GM20431 (cell line): ENCODE results near the gene LNX1.
"Not testable (repeated sequence)": the region's sequence is repeated elsewhere in the genome, so short reads cannot be mapped to it uniquely, and the experiment has no call there.

Source experiments
- in situ Hi-C: fragments of 300-500 bp; cut with MseI, MboI; formaldehyde crosslinking; loops from one replicate; pipeline ENCODE4 v1.15.0; 2020; ENCODE audit warnings: low sequenced_read_pairs; ENCODE audit not compliant: unreplicated experiment

Gene LNX1

DNA sequence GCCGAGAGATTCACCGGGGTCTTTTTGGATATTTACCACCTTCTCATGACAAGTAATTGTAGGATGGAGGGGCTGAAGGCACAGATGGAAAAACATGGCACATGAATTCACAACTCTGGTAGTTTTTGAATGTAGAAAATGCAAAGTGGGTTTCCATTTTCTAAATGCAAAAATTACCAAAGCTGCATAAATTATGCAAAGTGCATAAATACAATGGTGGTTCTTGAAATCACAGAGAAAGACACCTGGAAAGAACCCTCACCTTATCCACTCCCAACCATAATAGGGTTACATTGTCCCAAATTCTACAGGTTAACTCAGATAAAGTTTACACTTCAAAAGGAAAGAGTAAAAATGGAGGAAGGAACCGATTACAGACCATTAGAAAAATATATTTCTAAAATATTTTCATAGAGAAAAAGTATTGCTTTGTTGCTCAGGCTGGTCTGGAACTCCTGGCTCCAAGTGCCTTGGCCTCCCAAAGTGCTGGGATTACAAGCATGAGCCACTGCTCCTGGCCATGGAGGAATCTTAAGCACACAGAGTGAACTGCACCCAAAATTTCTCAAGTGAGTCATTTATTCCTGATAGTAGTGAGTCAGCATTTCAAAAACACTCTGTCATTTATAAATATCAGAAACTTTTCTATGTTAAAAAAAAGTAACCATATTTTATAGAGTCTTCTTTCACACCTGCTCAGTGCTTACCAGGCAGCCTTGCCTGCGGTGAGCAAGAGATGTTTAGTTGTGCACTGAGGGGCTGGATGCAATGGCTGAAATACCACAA is 112.4 kb downstream of the LNX1 start:
- in situ Hi-C loops = no loop called here

DNA sequence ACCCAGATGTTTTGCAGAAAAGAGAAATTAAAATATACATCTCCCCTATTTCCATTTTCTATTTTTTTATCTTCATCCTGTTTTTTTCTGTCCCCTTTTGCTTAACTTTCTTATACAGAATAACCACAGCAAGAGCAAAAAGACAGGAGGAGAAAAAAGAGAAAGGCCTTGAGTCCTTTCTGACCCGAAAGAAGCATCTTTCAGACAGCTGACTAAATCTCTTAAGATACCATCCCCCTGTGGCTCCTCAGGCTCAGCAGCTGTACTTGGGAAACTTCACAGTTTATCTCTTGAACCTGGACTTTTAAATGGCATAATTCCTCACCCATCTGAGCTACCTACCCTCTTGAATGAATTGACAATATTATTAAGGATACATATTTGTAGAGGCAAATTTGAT is 113.7 kb downstream of the LNX1 start:
- in situ Hi-C loops = no loop called here

DNA sequence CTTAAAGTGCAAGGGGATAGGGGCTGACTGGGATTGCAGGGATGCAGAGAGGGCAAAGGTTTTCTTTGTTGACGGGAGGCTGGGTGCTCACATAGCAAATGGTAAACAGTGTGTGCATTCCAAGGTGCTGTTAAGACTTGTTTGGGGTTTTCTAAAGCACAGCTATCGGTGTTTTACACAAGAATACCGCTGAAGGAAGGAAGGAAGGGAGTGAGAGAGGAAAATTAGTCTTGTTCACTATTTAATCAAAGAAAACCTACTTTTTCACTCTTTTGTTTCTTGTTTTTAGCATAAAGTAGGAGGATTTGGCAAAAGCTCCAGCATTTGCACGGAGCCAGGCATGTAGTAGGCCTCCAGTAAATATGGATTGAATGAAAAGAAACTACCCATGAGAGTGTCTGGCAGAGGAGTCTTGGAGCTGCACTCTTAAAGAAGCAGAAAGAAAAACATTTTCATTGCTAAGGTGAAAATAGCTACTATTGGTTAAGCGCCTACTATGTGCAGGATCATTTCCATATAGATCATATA is 114.2 kb downstream of the LNX1 start:
- in situ Hi-C loops = no loop called here

DNA sequence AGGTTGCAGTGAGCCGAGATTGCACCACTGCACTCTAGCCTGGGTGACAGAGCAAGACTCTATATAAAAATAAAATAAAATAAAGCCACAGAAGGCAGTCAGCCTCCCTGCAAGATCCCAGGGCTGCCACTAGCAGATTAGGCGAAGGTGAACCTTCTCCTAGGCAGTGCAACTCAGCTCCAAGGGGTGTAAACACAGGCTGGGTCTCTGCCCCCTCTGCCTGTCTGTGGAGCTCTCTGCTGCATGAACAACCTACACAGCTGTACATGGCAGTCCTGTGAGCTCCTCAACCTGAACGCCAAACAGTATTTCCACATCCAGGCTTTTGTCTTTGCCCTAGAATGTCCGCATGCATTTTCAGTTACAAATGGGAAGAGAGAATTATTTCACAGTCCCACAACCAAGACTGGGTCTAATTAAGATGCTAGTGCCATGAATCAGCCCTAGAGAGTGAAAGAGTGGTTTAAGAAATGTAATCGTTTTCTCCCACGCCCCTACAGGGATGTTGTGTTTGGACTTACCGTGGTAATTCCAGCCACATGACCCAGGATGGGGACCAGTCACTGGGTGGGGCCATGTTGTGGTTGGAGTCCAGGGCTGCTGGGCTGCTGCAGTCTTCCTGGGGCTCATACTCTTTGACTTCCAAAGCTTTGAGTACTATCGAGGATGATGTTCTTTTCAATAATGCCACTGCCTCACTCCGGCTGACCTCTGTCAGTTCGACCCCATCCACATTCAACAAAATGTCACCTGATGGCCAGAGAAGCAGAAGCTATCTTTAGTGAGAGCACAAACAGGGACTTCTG is 114.9 kb downstream of the LNX1 start:
- in situ Hi-C loops = no loop called here

DNA sequence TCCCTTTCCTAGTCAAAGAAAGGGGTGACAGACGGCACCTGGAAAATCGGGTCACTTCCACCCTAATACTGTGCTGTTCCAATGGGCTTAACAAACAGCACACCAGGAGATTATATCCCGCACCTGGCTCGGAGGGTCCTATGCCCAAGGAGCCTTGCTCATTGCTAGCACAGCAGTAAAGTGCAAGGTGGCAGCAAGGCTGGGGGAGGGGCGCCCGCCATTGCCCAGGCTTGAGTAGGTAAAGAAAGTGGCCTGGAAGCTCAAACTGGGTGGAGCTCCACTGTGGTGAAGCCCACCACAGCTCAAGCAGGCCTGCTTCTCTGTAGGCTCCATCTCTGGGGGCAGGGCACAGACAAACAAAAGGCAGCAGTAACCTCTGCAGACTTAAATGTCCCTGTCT is 124.7 kb downstream of the LNX1 start:
- in situ Hi-C loops = not testable (repeated sequence)

DNA sequence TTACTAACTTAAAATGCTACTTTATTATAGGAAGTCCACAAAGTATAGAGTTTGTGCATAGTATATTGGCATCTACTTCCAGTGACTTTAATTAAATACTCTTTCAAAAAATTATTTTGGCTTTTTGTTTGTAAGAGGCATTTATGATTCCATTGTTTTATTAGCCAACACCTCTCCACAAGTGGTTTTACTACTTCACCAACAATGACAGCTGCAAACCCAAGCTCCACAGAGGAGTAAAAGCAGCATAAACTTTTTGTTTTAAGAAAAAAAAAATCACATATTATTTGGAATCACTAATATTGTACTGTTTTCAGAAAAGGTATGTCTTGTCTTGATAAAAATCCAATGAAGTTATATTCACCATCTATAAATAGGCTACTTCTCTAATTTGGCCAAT is 125.4 kb downstream of the LNX1 start:
- in situ Hi-C loops = no loop called here

DNA sequence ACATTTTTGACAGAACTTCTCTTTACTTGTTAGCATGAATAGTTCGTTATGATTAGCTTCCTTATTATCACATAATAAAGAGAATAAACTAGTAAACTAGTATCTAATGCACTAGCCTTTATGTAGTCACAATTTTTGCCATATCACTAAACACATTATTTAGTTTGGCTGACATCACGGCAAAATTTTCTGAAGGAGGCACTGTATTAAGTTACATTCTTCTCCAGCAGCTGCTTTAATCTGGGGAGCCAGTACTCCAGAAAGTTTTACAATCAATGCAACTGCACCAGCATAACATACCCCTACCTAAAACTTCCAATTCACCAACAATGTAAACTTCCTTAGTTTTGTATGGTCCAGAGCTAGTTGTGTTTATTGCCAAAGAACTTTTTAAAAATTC is 126.0 kb downstream of the LNX1 start:
- in situ Hi-C loops = no loop called here

DNA sequence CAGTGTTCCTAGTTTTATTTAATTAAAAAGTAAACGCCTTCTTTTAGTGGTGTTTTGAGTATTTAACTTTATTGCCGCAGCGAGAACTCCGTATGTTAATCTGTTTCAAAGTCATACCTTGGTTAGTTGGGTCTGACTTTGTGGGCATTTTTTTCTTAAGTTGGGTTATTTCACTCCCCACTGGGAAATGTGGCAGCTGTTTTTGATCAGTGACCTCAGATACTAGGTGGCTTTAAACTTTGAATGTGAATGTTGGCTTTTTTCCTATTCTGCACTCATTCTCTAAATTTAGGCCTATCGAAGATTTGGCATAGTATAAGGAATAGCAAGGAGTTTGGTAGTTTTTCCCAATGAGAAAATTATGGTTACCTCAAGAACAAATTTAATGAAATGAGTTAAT is 127.9 kb downstream of the LNX1 start:
- in situ Hi-C loops = no loop called here

DNA sequence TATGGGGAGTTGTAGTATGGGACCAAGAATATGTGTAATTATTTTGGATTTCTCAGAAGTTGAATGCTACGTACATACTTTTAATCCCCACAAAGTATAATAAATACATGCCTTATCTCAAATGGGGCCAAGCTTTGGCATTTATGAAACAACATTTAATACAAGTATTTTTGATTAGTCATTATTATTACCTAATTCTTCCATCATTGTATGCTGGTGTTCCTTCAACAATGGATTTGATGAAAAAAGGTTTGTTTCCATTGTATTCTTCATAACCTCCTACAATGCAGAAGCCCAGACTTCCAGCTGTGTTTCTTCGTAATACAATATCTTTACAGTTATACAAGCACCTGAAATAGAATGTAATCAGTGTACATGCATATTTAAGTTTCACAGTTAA is 130.0 kb downstream of the LNX1 start:
- in situ Hi-C loops = no loop called here

DNA sequence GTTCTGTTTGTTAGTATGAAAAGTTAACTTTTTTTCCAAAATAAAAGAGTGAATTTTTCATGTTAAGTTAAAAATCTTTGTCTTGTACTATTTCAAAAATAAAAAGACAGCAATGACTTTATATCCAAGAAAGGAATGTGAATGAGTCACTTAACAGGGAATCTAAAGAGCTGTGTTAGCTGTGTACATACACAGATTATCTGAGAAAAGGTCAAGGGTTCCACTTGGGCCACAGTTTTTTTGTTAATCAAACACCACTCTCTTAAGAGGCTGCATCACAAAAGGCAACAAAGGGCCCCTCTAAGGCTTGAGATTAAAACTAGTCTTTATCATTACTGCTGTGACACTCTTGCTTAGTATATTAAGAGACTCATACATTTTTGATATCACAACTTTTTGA is 131.7 kb downstream of the LNX1 start:
- in situ Hi-C loops = no loop called here

DNA sequence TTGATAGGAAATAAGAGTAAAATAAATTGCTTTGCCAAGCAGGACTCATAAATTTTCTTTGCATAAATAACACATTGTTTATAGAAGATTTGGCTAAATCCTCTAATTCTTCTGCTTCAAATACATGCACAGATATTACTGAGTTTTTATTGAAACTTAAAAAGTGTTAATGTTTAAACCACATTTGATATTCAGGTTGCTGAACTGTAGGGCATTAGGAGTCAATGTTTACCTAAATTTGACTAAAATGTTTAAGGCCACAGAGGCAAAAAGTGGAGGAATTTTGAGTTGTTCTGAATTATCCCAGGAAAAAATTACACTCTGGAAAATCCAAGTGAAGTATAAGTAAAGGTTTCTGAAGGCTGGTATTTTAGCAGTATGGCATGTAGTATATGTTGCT is 135.1 kb downstream of the LNX1 start:
- in situ Hi-C loops = no loop called here

DNA sequence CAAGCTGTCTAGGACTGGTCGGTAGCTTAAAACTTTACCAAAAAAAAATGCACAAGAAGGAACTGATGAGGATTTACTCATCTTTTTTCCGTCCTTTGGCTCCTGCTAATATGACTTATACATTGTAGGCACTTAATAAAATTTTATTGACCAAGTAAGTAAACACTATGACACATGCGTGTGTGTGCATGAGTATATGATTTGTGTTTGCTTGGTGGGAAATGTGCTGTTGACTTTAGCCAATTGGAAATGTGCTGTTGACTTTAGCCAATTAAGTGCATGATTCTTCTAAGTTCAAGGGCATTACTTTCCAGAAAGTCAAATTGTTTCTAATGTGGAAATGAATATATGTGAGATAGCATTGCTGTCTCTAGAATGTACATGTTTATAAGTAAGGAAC is 135.5 kb downstream of the LNX1 start:
- in situ Hi-C loops = no loop called here

DNA sequence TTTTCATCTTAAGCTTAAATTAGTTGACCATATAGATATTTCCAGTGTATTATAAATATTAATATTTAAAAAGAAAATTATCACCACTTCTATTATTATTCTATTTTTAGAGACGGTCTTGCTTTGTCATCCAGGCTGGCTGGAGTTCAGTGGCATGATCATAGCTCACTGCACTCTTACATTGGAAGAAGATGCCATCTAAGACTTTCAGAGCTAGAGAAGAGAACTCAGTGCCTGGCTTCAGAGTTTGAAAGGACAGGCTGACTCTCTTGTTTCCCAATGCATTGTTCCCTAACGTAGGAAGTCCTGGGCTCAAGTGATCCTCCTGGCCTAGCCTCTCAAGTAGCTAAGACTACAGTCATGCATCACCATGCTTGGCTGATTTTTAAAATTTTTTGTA is 137.9 kb downstream of the LNX1 start:
- in situ Hi-C loops = no loop called here

DNA sequence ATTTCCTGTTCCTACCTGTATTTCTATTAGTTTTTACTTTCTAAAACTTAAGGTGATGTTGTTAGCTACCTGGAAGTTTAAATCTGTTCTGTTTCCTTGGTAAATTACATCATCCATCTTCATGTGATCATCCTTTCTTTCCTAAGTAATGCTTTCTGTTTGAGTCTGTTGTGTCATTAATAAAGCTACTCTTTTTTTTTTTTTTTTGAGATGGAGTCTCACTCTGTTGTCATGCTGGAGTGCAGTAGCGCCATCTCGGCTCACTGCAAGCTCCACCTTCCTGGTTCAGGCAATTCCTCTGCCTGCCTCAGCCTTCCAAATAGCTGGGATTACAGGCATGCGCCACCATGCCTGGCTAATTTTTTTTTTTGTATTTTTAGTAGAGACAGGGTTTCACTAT is 140.5 kb downstream of the LNX1 start:
- in situ Hi-C loops = no loop called here

DNA sequence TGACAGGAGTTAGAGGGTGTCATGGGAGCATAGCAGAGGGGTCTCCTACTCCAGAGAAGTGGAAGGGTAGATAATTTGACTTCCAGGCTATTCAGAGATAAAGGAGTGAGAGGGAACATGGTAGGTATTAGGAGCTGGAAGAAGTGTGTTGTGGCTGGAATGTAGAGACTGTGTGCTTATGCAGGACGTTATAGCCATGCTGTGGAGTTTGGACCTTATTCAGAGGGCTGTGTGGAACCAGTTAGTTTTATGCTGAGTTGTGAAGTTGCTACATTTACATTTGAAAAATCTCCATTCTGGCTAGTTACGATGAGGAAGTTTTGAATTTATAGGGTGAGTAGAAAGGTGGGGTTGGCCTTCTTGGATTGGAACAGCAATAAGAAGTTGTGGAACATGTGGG is 146.3 kb downstream of the LNX1 start:
- in situ Hi-C loops = no loop called here

DNA sequence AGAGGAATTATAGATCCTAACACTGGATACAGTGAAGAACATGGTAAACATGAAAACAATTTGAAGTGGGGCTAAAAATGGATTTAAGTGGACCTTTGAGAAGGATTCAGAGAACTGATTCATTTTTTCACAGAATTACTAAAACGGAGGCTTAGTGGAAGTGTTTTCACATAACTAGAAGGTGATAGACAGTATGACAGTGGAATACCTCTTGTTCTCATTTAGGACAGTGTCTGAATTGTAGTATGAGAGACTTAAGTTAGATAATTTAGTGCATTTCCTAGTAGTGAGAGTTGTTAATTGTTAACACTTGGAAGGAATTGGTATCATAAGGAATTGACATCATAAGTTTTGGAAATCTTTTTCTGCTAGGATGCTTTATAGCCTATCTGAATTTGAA is 149.7 kb downstream of the LNX1 start:
- in situ Hi-C loops = no loop called here

DNA sequence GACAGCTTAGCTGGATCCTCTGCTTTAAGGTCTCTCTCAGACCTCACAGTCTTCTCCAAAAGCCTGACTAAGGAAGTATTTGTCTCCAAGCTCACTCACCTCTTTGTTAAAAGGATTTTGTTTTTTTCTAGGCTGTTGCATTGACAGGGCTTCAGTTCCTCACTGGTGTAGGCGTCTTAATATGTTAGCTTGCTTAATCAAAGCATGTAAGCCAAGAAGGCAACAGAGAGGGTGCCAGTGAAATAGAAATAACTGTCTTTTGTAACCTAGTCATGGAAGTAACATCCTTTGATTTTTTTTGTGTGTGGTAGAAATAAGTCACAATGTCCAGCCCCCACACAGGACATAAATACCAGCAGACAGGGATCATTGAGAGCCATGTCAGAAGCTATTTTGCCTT is 155.0 kb downstream of the LNX1 start:
- in situ Hi-C loops = no loop called here

DNA sequence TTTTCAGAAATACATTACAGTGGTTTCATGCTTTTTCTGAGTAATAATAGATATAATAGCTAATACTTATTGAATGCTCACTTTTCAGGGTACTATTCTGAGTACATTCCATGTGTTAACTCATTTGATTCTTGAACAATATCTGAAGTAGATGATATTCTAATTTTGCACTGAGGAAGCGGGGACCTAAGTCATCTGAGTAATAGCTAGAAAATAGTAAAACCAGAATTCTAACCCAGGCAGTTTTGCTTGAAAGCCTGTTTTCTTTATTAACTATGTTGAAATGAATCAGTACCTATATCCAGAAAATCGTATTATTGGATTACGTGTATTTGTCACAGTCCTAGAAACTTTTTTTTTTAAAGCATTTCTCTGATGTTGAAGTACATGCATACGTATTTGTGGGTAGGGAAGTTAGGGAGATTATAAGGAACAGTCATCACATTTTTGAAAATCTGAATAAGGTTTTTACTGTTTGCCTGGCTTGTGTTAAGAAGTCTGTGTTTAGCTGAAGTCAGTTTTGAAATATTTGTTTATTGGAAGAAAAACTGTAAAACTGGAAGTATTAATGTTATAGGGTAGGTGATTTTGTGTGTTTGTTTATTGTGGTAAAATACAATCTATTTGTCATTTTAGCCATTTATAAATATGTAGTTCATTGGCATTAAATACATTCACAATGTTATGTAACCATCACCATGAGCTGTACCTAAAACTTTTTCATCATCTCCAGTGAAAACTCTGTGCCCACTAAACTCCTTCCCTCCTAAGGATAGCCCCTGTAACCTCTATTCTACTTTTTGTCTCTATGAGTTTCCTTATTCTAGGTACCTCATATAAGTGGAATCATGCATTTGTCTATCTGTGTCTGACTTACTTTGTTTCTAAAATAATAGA is 158.5 kb downstream of the LNX1 start:
- in situ Hi-C loops = no loop called here

DNA sequence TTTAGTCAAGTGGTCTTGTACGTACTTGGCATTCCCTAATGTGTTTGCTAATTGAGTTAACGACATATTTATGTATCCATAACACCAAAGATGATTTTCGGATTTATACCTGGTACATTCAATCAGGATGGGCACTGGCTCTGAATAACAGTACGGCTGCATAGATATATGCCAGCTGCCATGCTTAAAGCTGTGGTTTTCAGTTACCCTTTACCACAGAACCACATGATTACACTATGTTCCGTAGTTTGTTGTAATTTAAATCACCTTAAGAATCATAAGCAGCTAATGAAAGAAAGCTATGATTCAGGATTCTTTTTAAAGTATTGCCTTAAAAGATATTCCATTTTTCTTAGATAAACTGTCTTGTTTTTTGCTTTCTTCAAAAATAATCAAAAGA is 160.2 kb downstream of the LNX1 start:
- in situ Hi-C loops = no loop called here

DNA sequence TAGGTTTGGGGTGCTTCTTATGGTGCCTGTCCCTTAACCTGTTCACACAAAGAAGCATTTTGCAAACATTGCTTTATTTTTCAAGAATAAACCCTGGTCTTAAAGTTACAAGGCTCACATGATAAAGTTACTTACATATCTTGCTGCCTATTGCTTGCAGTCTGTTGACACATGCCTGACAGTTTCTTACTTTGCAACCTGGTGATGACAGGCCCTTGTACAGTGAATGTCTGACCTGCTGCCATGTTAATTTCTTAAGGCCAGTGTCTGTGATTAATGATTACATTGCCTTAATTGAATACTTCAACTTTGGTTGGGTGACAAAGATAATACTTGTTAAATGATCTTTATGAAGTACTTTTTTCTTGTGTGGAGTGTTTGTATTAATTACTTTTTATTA is 163.9 kb downstream of the LNX1 start:
- in situ Hi-C loops = no loop called here
